Neural cell (in vitro differentiated cells): Measurements from ENCODE around the gene PDK2. TPM values are rescaled to one million over a fixed set of nuclear protein-coding genes. Genes with fewer than 3 reads are reported as not detected.

Experiments used
- H2AFZ ChIP-seq: fragments of 200-600, 300-800 bp; sonication (generic), shearing (Covaris generic); 2 replicates; pipeline ENCODE4 v1.6.0; 2014; ENCODE audit warnings: low read depth, mild to moderate bottlenecking, antibody characterized with exemption, low read length, moderate library complexity
- H3F3A ChIP-seq: fragments of 200-600 bp; shearing (Covaris generic); 2 replicates; pipeline ENCODE4 v1.6.1; 2016; ENCODE audit warnings: mild to moderate bottlenecking, moderate library complexity, mixed read lengths, antibody characterized with exemption, low read length; ENCODE audit not compliant: insufficient read depth, poor library complexity, severe bottlenecking
- H3K27ac ChIP-seq: fragments of 200-600, 300-800 bp; sonication (generic), shearing (Covaris generic); 2 replicates; pipeline ENCODE4 v1.5.1; 2014; ENCODE audit warnings: mild to moderate bottlenecking, low read length, moderate library complexity
- H3K27me3 ChIP-seq: fragments of 300-800, 200-600 bp; sonication (generic), shearing (Covaris generic); 2 replicates; pipeline ENCODE4 v1.6.0; 2014; ENCODE audit warnings: mild to moderate bottlenecking, low read depth, low read length, moderate library complexity; ENCODE audit not compliant: insufficient read depth
- H3K36me3 ChIP-seq: fragments of 300-800, 200-600 bp; sonication (generic), shearing (Covaris generic); 2 replicates; pipeline ENCODE4 v1.5.1; 2014; ENCODE audit warnings: mild to moderate bottlenecking, antibody characterized with exemption, low read length, moderate library complexity; ENCODE audit not compliant: insufficient read depth
- H3K4me2 ChIP-seq: fragments of 300-800, 200-600 bp; sonication (generic), shearing (Covaris generic); 2 replicates; pipeline ENCODE4 v1.6.0; 2014; ENCODE audit warnings: mild to moderate bottlenecking, low read length
- H3K4me3 ChIP-seq: fragments of 300-800, 200-600 bp; sonication (generic), shearing (Covaris generic); 2 replicates; pipeline ENCODE4 v1.5.1; 2014; ENCODE audit warnings: mild to moderate bottlenecking, low read length, moderate library complexity
- H3K79me2 ChIP-seq: fragments of 200-600 bp; shearing (Covaris generic); replicated peaks from 2 replicates; pipeline ENCODE4 v1.6.0; 2014; ENCODE audit warnings: mild to moderate bottlenecking, low read length, moderate library complexity; ENCODE audit not compliant: insufficient read depth
- H3K9ac ChIP-seq: fragments of 300-800, 200-600 bp; sonication (generic), shearing (Covaris generic); 2 replicates; pipeline ENCODE4 v1.6.1; 2016; ENCODE audit warnings: mild to moderate bottlenecking, low read length, mixed read lengths
- H3K9me2 ChIP-seq: fragments of 200-600 bp; shearing (Covaris generic); 2 replicates; pipeline ENCODE4 v1.6.1; 2016; ENCODE audit warnings: mild to moderate bottlenecking, low read length, mixed read lengths; ENCODE audit not compliant: insufficient read depth
- H3K9me3 ChIP-seq: fragments of 200-600, 300-800 bp; sonication (generic), shearing (Covaris generic); 2 replicates; pipeline ENCODE4 v1.6.1; 2016; ENCODE audit warnings: mild to moderate bottlenecking, mixed run types, low read length, moderate library complexity, mixed read lengths
- H4K20me1 ChIP-seq: fragments of 200-600 bp; shearing (Covaris generic); 2 replicates; pipeline ENCODE4 v1.6.1; 2016; ENCODE audit warnings: mild to moderate bottlenecking, mixed run types; ENCODE audit not compliant: insufficient read depth
- EP300 ChIP-seq: fragments of 450-650 bp; conservative IDR thresholded peaks from 2 replicates; pipeline ENCODE4 v1.6.1; 2014; ENCODE audit warnings: antibody characterized with exemption, mild to moderate bottlenecking, moderate library complexity; ENCODE audit not compliant: poor library complexity, severe bottlenecking
- EZH2 ChIP-seq: fragments of 200-600, 300-800 bp; shearing (Covaris generic), sonication (generic); IDR thresholded peaks from 2 replicates; pipeline ENCODE4 v1.6.1; 2014; ENCODE audit warnings: antibody characterized with exemption, low read length, borderline replicate concordance, mild to moderate bottlenecking; ENCODE audit not compliant: insufficient read depth, poor library complexity, severe bottlenecking
- MXI1 ChIP-seq: fragments of 450-650 bp; conservative IDR thresholded peaks from 2 replicates; pipeline ENCODE4 v1.6.1; 2014; ENCODE audit warnings: antibody characterized with exemption, mild to moderate bottlenecking; ENCODE audit not compliant: poor library complexity, severe bottlenecking
- POLR2AphosphoS5 ChIP-seq: IDR thresholded peaks from 2 replicates; pipeline ENCODE4 v1.6.1; 2012
- RAD21 ChIP-seq: fragments of 450-650 bp; conservative IDR thresholded peaks from 2 replicates; pipeline ENCODE4 v1.6.1; 2014; ENCODE audit warnings: antibody characterized with exemption, mild to moderate bottlenecking, moderate library complexity
- SMC3 ChIP-seq: fragments of 450-650 bp; conservative IDR thresholded peaks from 2 replicates; pipeline ENCODE4 v1.6.1; 2014; ENCODE audit warnings: antibody characterized with exemption, mild to moderate bottlenecking, moderate library complexity; ENCODE audit not compliant: poor library complexity
- TAF1 ChIP-seq: IDR thresholded peaks from 2 replicates; pipeline ENCODE4 v1.6.1; 2012; ENCODE audit warnings: low read depth
- polyA plus RNA-seq: library from polyadenylated mRNA; depleted of rRNA; stranded (reverse); fragments of >200 nt; gene quantifications from 2 replicates; pipeline ENCODE4 v1.2.3, GENCODE V29; 2014
- TF ChIP-seq, protein P1 (sequence below): fragments of 450-650 bp; IDR thresholded peaks from 2 replicates; pipeline ENCODE4 v1.5.1; 2014; ENCODE audit warnings: antibody characterized with exemption, mild to moderate bottlenecking, moderate library complexity; ENCODE audit not compliant: poor library complexity, severe bottlenecking

Gene PDK2
- polyA plus RNA-seq, 1 donor from 2014 or later, result 36.2 TPM

DNA sequence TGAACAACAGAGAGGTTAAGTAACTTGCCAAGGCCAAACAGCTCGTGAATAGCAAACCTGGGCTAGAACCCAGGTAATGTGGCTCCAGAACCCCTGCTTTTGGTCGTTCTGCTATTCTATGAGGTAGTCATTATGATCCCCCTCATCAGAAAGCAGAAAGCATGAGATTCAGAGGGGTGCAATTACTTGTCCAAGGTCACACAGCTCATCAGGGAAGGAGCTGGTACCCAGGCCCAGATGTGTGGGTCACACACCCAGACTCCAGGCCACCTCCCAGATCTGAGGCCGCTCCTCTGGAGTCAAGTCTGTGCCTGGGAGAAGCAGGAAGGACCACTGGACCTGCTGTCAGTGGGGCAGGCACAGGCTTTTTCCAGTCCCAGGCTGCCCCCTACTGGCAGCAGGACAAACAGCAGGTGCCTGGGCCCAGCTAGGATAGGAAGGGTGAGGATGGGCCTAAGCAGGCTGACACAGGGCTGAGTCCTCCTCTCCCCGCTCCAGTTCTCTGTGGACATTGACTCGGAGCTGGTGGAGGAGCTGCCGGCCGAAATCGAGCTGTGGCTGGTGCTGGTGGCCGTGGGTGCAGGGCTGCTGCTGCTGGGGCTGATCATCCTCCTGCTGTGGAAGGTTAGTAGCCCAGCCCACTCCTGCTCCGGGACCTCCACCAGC, 7.8 kb upstream of the PDK2 start:
- no peak overlapping the region for H3K4me3 ChIP-seq
- H3K79me2 ChIP-seq, result no peaks in the 10 kb centered on the region
- no peak overlapping the region for H2AFZ ChIP-seq
- no peaks in the 10 kb centered on the region for H3K9me3 ChIP-seq
- no peaks in the 10 kb centered on the region for H3K27me3 ChIP-seq
- no peaks in the 10 kb centered on the region for H3K9me2 ChIP-seq
- H3K27ac ChIP-seq, result no peak overlapping the region
- no peaks in the 10 kb centered on the region for H3F3A ChIP-seq
- no peak for TF ChIP-seq TAF1
- no peak for TF ChIP-seq EP300
- TF ChIP-seq POLR2AphosphoS5, result no peak
- TF ChIP-seq EZH2, result no peak
- TF ChIP-seq, protein P1, sequence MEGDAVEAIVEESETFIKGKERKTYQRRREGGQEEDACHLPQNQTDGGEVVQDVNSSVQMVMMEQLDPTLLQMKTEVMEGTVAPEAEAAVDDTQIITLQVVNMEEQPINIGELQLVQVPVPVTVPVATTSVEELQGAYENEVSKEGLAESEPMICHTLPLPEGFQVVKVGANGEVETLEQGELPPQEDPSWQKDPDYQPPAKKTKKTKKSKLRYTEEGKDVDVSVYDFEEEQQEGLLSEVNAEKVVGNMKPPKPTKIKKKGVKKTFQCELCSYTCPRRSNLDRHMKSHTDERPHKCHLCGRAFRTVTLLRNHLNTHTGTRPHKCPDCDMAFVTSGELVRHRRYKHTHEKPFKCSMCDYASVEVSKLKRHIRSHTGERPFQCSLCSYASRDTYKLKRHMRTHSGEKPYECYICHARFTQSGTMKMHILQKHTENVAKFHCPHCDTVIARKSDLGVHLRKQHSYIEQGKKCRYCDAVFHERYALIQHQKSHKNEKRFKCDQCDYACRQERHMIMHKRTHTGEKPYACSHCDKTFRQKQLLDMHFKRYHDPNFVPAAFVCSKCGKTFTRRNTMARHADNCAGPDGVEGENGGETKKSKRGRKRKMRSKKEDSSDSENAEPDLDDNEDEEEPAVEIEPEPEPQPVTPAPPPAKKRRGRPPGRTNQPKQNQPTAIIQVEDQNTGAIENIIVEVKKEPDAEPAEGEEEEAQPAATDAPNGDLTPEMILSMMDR, result peak; percentile 61
- TF ChIP-seq RAD21, result peak; percentile 59
- TF ChIP-seq MXI1, result no peak
- peak; percentile 40 for TF ChIP-seq SMC3
- H4K20me1 ChIP-seq, result no peaks in the 10 kb centered on the region
- no peak overlapping the region for H3K9ac ChIP-seq
- no peak overlapping the region for H3K4me2 ChIP-seq
- no peaks in the 10 kb centered on the region for H3K36me3 ChIP-seq

DNA sequence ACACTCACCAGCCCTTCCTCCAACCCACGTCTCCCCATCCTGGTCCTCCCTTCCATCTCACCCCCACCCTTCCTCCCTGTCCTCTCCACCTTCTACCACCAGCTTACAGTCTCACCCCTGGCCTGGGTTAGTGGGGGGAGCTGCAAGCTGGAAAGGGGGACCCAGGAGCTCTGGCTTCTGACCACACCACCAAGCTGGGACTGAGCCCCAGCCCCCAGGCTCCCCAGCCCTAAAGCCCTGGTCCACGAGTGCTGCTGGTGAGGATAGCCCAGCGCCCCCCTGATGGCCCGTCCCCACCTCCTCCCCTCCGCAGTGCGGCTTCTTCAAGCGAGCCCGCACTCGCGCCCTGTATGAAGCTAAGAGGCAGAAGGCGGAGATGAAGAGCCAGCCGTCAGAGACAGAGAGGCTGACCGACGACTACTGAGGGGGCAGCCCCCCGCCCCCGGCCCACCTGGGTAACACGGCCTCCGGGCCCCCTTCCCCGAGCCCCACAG, 7.2 kb upstream of the PDK2 start:
- Histone ChIP-seq H3K9me3 (no peaks in the 10 kb centered on the region), H3K4me3 (no peak overlapping the region), H3K4me2 (no peak overlapping the region), H3K27me3 (no peaks in the 10 kb centered on the region), H2AFZ (no peak overlapping the region), H3K9ac (no peak overlapping the region), H3K36me3 (no peaks in the 10 kb centered on the region), H4K20me1 (no peaks in the 10 kb centered on the region), H3K27ac (no peak overlapping the region), H3K79me2 (no peaks in the 10 kb centered on the region), H3K9me2 (no peaks in the 10 kb centered on the region), H3F3A (no peaks in the 10 kb centered on the region)
- no peak for TF ChIP-seq POLR2AphosphoS5

DNA sequence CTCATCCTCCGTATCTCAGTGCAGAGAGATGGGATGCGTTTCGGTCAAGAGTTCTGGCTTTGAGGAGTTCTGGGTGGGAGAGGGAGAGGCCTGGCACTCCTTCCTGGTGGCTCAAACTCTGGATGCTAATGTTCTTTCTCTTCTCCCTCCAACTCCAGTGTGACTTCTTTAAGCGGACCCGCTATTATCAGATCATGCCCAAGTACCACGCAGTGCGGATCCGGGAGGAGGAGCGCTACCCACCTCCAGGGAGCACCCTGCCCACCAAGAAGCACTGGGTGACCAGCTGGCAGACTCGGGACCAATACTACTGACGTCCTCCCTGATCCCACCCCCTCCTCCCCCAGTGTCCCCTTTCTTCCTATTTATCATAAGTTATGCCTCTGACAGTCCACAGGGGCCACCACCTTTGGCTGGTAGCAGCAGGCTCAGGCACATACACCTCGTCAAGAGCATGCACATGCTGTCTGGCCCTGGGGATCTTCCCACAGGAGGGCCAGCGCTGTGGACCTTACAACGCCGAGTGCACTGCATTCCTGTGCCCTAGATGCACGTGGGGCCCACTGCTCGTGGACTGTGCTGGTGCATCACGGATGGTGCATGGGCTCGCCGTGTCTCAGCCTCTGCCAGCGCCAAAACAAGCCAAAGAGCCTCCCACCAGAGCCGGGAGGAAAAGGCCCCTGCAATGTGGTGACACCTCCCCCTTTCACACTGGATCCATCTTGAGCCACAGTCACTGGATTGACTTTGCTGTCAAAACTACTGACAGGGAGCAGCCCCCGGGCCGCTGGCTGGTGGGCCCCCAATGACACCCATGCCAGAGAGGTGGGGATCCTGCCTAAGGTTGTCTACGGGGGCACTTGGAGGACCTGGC, 6.0 kb upstream of the PDK2 start:
- no peaks in the 10 kb centered on the region for H3K27me3 ChIP-seq
- H3K9me3 ChIP-seq, result no peaks in the 10 kb centered on the region
- no peaks in the 10 kb centered on the region for H3K36me3 ChIP-seq
- H3K27ac ChIP-seq, result no peak overlapping the region
- H3K4me2 ChIP-seq, result no peak overlapping the region
- no peaks in the 10 kb centered on the region for H4K20me1 ChIP-seq
- H2AFZ ChIP-seq, result no peak overlapping the region
- no peaks in the 10 kb centered on the region for H3K9me2 ChIP-seq
- H3K9ac ChIP-seq, result no peak overlapping the region
- TF ChIP-seq MXI1, result no peak
- H3F3A ChIP-seq, result no peaks in the 10 kb centered on the region
- H3K4me3 ChIP-seq, result no peak overlapping the region
- no peaks in the 10 kb centered on the region for H3K79me2 ChIP-seq
